OCI-LY1 (cell line): ENCODE results near the gene ECPAS.

Source experiments
- EZH2 ChIP-seq: fragments of 200-600 bp; sonication (generic), shearing (Covaris generic); IDR thresholded peaks from 2 replicates; pipeline ENCODE4 v1.8.0; 2017; ENCODE audit warnings: borderline replicate concordance, mixed run types, mild to moderate bottlenecking, antibody characterized with exemption, low read length, moderate library complexity, mixed read lengths
- TF ChIP-seq, protein P1 (sequence below): fragments of 200-600 bp; sonication (generic), shearing (Covaris generic); IDR thresholded peaks from 2 replicates; pipeline ENCODE4 v1.5.1; 2017; ENCODE audit warnings: mild to moderate bottlenecking, antibody characterized with exemption, low read length, moderate library complexity, mixed read lengths

DNA sequence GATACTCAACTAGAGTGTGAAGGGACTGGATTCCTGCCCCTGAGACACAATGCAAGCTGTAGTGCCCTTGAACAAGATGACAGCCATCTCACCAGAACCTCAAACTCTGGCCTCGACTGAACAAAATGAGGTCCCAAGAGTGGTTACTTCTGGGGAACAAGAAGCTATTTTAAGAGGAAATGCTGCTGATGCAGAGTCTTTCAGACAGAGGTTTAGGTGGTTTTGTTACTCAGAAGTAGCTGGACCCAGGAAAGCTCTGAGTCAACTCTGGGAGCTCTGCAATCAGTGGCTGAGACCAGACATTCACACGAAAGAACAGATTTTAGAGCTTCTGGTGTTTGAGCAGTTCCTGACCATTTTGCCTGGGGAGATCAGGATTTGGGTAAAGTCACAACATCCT is 43.2 kb upstream of the ECPAS start:
- TF ChIP-seq, protein P1, sequence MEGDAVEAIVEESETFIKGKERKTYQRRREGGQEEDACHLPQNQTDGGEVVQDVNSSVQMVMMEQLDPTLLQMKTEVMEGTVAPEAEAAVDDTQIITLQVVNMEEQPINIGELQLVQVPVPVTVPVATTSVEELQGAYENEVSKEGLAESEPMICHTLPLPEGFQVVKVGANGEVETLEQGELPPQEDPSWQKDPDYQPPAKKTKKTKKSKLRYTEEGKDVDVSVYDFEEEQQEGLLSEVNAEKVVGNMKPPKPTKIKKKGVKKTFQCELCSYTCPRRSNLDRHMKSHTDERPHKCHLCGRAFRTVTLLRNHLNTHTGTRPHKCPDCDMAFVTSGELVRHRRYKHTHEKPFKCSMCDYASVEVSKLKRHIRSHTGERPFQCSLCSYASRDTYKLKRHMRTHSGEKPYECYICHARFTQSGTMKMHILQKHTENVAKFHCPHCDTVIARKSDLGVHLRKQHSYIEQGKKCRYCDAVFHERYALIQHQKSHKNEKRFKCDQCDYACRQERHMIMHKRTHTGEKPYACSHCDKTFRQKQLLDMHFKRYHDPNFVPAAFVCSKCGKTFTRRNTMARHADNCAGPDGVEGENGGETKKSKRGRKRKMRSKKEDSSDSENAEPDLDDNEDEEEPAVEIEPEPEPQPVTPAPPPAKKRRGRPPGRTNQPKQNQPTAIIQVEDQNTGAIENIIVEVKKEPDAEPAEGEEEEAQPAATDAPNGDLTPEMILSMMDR, result no peak
- TF ChIP-seq EZH2, result no peak
